OCI-LY1 (cell line): ENCODE results near the gene CFAP46.

Source experiments
- EZH2 ChIP-seq: fragments of 200-600 bp; sonication (generic), shearing (Covaris generic); IDR thresholded peaks from 2 replicates; pipeline ENCODE4 v1.8.0; 2017; ENCODE audit warnings: borderline replicate concordance, mixed run types, mild to moderate bottlenecking, antibody characterized with exemption, low read length, moderate library complexity, mixed read lengths
- TF ChIP-seq, protein P1 (sequence below): fragments of 200-600 bp; sonication (generic), shearing (Covaris generic); IDR thresholded peaks from 2 replicates; pipeline ENCODE4 v1.5.1; 2017; ENCODE audit warnings: mild to moderate bottlenecking, antibody characterized with exemption, low read length, moderate library complexity, mixed read lengths

GRCh38 chr10:132986576-132986975, 44.2 kb upstream of the CFAP46 start:
- TF ChIP-seq, protein P1, sequence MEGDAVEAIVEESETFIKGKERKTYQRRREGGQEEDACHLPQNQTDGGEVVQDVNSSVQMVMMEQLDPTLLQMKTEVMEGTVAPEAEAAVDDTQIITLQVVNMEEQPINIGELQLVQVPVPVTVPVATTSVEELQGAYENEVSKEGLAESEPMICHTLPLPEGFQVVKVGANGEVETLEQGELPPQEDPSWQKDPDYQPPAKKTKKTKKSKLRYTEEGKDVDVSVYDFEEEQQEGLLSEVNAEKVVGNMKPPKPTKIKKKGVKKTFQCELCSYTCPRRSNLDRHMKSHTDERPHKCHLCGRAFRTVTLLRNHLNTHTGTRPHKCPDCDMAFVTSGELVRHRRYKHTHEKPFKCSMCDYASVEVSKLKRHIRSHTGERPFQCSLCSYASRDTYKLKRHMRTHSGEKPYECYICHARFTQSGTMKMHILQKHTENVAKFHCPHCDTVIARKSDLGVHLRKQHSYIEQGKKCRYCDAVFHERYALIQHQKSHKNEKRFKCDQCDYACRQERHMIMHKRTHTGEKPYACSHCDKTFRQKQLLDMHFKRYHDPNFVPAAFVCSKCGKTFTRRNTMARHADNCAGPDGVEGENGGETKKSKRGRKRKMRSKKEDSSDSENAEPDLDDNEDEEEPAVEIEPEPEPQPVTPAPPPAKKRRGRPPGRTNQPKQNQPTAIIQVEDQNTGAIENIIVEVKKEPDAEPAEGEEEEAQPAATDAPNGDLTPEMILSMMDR, result no peak
- TF ChIP-seq EZH2, result no peak
